HG02763 (cell line): ENCODE results near the gene TMPRSS9.
A peak's percentile ranks its signal among the peaks of the same experiment; 100 is the strongest.
"Not testable (repeated sequence)": the region's sequence is repeated elsewhere in the genome, so short reads cannot be mapped to it uniquely, and the experiment has no call there.

Experiments used
- ATAC-seq: cut with Tn5 transposase; IDR thresholded peaks from one replicate; pipeline ENCODE4 v1.9.1; 2021; ENCODE audit warnings: mild to moderate bottlenecking, moderate library complexity; ENCODE audit not compliant: unreplicated experiment

The TMPRSS9 gene

GRCh38 chr19:2417436-2417835 is 57.4 kb downstream of the TMPRSS9 start:
- not testable (repeated sequence) for ATAC-seq

DNA sequence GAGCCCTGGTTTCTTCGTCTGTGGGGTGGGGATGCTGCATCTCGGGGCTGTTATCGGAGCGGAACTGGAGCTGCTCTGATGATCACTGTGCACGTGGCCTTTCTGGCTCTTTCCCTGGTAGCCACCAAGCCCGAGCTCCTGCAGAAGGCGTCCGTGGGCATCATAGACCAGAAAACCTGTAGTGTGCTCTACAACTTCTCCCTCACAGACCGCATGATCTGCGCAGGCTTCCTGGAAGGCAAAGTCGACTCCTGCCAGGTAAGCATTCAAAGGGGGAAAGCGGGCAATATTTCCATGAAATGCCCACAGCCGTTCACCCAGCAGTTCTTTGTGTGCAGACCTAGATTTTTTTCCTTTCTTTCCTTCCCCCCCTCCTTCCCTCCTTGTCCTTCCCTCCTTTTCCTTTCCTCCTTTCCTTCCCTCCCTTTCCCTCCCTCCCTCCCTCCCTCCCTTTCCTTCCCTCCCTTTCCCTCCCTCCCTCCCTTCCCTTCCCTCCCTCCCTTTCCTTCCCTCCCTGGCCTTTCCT is 57.9 kb downstream of the TMPRSS9 start:
- ATAC-seq = no peak

GRCh38 chr19:2419754-2420153 is 59.7 kb downstream of the TMPRSS9 start:
- ATAC-seq = no peak

DNA sequence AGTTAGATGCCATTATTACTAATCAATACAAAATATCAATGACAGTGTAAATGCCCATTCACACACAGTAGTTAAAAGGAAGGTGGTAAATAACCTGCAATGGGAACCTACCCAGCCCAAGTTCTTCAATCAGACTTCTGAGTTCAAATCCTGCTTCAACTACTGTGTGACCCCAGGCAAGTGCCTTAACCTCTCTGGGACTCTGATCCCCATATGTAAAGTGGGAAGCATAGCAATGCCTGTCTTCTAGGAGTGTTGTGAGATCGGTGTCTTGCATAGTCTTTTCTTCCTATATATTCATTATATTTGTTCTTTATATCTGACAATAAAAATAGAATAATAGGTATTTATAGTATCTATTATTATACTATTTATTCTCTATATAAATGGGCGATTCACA is 60.4 kb downstream of the TMPRSS9 start:
- no peak for ATAC-seq

DNA sequence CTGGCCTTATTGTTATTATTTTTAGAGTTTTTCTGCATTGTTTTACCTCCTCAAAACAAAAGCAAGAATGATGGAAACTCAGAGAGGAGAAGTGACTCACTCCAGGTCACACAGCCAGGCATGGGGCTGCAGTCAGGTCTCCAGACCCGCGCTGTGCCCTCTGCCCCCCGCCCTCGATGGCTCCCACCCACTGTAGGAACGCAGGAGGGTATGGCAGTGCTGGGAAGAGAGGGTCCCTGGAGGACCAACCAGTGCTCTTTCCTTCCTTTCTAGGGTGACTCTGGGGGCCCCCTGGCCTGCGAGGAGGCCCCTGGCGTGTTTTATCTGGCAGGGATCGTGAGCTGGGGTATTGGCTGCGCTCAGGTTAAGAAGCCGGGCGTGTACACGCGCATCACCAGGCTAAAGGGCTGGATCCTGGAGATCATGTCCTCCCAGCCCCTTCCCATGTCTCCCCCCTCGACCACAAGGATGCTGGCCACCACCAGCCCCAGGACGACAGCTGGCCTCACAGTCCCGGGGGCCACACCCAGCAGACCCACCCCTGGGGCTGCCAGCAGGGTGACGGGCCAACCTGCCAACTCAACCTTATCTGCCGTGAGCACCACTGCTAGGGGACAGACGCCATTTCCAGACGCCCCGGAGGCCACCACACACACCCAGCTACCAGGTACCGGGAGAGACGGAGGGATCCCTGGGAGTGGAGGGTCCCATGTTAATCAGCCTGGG is 61.7 kb downstream of the TMPRSS9 start:
- no peak for ATAC-seq

- no peak for ATAC-seq
Observed at GRCh38 chr19:2423071-2423914, 63.2 kb downstream of the TMPRSS9 start.

- ATAC-seq = no peak
Observed at GRCh38 chr19:2423915-2424685, 64.0 kb downstream of the TMPRSS9 start.

DNA sequence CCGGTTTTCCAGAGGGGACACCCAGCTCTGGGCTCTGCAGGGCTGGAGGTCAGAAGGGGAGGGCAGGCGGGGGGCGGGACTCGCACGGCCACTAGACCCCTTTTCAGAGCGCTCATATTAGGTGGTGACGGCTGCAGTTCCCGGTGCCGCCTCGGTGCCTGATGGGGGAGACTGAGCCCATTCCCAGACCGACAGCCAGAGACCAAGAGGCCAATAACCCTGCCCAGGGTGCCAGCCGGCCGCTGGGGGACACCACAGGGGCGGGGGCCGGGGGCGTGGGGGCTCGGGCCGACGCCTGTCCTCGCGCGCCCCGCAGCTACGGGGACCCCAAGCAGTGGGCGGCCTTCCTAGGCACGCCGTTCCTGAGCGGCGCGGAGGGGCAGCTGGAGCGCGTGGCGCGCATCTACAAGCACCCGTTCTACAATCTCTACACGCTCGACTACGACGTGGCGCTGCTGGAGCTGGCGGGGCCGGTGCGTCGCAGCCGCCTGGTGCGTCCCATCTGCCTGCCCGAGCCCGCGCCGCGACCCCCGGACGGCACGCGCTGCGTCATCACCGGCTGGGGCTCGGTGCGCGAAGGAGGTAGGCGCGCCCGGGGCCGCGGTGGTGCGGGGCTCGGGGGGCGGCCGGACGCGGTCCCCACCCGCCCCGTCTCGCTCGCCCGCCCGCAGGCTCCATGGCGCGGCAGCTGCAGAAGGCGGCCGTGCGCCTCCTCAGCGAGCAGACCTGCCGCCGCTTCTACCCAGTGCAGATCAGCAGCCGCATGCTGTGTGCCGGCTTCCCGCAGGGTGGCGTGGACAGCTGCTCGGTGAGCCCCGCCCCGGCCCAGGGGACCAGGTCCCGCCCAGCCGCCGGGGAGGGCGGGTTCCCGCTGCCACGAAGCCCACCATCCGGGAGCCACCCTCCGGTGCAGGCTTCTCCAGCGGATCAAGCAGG is 64.9 kb downstream of the TMPRSS9 start:
- no peak for ATAC-seq

GRCh38 chr19:2425622-2426581 is 65.8 kb downstream of the TMPRSS9 start:
- ATAC-seq = no peak

- peak; percentile 14 for ATAC-seq
Observed at GRCh38 chr19:2426611-2427428, 66.8 kb downstream of the TMPRSS9 start.

DNA sequence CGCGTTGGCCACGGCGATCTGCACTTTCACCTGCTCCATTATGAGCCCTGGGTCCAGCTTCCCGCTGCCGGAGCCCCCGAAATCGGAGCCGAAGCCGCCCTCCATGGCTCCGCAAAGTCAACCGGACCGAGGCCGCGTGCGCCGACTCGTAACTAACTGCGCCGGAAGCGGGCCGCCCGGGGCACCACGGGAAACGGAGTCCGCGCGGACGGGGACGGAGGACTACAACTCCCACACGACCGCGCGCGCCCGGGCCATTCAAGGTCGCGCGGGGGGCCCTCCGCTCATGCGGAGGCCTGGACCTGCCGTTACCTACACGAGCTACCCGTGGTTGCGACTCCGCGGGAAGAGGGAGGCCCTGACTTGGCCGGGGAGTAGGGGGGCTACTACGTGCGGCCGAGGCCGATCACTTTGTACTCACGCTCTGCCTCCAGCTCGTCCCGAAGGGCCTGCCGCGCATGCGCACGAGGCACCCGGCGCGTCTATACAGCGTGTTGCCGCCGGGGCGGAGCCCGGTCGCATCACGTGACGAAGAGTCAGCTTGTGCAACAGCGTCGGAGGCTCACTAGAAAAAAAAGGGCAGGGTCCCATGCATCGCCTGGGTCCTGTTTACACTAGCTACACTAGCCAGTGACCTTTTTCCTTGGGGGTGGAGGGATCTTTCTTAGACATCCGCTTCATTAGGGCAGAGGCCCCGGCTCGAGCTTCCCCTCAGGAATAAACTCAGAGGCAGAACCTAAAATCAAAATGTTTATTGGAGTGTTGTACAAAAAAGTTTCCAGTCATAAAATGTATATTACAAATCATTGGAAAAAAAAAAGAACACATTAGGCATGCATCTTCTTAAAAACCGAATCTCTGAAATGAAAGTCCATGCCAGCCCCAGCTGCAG is 67.6 kb downstream of the TMPRSS9 start, which contains the start of gene TIMM13:
Gene TIMM13 (minus strand): TSS at position 158 of the 892 bp plus-strand sequence. CDS start 53 bp downstream, at position 105.
- peak; percentile 80 for ATAC-seq

- ATAC-seq = no peak
Observed at GRCh38 chr19:2428321-2428690, 68.2 kb downstream of the TMPRSS9 start.

DNA sequence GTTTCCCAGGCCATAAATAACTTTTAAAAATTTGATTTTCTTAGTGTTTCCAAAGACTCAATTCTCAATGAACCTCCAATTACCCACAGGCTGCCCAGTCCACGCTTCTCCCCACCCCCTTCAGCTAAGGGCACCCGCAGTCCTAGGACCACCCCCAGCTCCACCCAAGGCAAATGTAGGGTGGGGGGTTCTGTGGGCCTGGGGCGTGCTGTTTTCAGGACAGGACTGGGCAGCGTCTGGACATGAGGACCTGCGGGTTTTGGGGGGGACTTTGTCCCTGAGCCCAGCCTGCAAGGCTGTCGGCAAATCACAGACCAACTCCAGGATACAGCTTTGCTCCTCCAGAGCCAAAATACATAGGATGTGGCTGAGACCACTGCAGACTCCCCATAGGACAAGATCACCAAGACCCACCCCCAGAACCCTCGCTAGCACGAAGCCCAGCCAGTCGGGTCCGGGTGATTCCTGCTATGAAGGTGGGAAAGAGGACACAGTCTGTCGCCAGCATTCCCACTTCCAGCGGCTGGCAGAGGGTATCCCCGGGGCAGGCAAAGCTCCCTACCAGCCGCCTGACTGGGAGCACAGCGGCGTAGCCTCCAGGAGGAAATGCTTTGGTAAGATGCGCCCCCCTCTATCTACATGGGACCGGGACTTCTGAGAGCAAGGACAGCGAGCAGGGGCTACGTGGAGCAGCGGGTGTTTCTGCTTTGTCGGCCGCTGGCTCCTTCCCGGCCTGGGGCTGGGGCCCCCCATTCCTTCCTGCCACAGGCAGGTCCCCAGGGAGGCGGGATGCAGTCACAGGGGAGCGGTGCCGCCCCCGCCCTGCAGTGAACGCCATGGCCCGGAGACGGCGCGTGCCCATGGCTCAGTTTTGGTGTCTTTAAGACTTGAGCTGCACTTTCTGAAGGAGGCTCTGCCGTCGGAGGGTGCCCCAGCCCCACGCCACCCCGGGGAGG is 69.0 kb downstream of the TMPRSS9 start:
- ATAC-seq = no peak

GRCh38 chr19:2429917-2430535 is 70.0 kb downstream of the TMPRSS9 start:
- no peak for ATAC-seq

DNA sequence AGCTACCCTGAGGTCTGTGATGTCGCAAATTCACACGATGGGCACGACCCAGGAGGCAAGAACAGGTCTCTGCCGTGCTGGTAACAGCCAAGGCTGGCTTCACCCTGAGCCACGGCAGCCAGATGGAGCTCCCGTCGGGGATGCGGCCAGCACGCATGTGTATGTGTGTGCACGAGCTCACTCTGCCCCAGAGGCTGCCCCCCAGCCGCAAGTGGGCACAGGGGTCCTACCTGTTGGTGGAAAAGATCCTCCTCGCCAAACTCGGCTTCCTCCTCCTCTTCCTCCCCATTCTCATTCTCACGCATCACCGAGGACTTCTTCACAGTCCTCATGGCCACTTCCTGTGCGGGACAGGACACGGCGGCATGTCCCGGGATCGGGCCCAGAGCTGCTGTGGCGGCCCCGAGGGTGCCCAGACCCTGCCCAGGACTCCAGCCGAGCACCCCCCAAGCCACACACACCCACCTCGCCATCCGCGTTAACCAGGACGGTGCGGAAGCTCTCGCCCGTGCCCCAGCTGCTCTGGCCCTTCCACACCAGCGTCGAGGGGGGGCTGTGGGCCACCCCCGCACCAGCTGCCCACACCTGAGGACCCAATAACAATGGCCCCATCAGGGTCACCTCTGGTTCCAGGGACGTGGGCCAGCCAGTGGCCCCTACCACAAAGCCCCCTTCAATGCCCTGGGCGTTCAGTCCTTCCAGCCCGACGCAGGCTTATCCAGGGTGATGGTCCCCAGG is 71.4 kb downstream of the TMPRSS9 start:
- no peak for ATAC-seq
